ENCODE data around the gene ST7L.

The ST7L gene

DNA sequence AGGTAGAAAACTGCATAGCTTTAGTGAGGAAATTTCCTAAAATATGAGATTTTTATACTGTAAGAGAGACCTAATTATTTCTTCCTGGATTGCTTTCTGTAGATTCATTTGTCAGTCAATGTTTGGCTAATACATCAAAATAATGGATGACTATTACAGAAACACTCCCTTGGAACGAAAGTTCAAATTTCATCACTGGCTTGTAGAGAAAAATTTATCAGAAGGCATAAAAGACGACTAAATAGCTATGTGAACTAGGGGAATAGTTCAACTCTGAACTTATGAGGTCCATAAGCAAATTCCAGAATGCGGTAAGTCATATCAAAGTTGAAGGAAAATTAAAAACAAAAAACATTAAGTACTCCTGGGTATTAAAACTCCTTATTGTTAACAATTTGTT is 74.2 kb downstream of the ST7L start:
- no peak for DNase-seq

DNA sequence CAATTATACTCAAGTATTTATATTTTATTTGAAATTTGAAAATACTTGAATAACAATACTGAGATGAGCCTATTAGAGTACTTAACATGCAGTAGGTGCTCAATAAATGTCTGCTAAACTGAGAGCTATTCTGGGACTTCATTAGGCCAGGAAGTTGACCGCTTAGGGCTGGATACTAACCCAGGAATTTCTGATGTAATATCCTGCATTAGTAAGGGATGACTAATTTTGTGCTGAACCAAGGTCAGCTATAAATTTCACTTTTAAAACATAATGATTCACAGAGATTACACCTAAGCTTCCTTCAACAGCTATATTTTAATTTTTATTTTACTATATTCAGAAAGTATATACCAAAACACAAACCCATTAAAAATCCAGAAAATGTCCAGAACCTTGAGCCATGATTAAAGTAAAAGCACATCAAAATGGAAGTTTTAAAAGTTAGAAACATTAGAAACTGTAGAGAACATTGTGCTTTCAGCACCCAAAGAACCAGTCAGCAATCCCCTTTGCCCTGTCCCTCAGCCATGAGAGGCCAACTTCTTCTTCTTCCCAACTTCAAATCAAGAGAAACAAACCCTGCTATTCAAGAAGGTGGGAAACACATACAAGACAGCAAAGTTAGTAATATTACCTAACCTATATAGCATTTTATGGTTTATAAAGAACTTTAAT is 74.8 kb downstream of the ST7L start:
- DNase-seq: peak; percentile 32

GRCh38 chr1:112542206-112542973 is 76.6 kb downstream of the ST7L start:
- DNase-seq: no peak

DNA sequence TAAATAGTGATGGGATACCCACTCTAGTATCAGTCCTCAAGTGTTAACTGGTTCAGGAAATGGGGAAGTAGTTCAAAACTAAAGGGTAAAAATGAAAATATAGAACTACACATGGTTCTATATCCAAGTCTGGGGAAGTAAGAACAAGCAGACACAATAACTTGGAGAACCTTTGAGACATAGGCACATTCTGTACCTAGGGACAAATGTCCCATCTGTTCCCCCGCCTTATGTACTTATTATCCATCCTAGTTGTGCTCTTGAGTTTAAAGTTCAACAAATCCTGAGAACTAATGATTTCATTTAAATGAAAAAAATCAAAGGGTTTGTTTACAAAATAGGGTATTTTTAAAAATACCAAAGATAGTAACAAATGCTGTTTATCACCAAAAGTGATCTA is 77.6 kb downstream of the ST7L start:
- DNase-seq: no peak

DNA sequence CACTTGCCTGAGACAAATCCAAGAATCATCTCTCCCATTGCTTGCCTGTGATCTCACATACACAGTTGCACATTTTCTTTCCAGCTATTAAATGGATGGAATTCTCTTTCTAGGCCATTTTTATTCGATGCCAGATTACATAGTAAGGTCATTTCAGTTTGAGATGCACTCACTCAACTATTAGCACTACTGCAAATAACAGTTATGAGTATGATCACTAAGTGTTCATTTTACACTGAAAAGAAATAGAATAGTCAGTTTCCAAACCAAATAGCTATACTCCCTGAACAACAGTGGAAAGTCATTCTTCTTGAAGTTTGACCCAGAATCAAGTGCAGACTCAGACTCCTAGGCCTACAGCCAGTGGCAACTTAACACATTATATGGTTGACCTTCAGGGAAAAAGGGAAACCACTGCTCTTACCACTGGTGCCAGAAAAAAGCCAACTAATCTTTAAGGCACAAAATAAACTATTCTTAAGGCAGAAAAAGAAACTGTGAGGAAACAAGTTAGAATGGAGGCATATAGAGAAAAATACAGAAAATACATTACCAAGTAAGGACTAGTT is 78.6 kb downstream of the ST7L start:
- DNase-seq: no peak

GRCh38 chr1:112538883-112539282 is 80.1 kb downstream of the ST7L start:
- DNase-seq: no peak

GRCh38 chr1:112537456-112537855 is 81.5 kb downstream of the ST7L start:
- no peak for DNase-seq

DNA sequence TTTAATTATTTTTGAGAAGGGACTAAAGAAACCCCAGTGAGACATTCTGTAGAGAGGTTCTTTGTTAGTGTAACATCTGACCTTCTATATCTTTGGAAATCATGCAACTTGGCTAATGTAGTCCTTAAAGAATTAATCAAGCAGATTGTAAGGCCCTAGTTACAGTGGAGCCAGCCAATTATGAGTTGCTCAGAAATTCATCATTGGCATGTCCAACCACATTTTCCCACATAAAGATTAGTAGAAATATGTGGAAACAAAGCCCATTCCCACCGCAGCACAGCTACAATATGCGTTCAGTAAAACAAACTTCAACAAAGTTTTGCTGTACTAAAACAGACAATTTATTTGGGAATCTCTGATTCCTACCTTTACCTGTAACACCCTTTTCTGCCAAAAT is 82.4 kb downstream of the ST7L start:
- DNase-seq: no peak

DNA sequence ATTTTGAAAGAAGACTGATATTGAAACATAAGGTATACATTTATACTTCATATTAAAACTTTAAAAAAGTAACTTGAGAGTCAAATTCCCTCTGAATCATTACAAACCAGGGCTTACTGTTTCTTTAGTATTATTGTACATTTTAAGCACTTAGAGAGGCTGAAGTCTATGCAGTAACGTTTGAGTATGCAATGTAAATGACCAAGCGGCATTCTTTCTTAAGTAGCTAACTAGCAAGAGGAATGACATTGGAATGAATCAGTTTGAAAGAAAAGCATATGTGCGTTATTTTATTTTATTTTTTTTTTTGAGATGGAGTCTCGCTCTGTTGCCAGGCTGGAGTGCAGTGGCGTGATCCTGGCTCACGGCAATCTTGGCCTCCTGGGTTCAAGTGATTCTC is 85.9 kb downstream of the ST7L start:
- DNase-seq: no peak

- DNase-seq: no peak
These were observed 86.9 kb downstream of the ST7L start for GRCh38 chr1:112532064-112532463.

- no peak for DNase-seq
These were observed 88.1 kb downstream of the ST7L start for GRCh38 chr1:112530832-112531231.

GRCh38 chr1:112529301-112529700 is 89.6 kb downstream of the ST7L start:
- DNase-seq: no peak

GRCh38 chr1:112528076-112528475 is 90.9 kb downstream of the ST7L start:
- no peak for DNase-seq

DNA sequence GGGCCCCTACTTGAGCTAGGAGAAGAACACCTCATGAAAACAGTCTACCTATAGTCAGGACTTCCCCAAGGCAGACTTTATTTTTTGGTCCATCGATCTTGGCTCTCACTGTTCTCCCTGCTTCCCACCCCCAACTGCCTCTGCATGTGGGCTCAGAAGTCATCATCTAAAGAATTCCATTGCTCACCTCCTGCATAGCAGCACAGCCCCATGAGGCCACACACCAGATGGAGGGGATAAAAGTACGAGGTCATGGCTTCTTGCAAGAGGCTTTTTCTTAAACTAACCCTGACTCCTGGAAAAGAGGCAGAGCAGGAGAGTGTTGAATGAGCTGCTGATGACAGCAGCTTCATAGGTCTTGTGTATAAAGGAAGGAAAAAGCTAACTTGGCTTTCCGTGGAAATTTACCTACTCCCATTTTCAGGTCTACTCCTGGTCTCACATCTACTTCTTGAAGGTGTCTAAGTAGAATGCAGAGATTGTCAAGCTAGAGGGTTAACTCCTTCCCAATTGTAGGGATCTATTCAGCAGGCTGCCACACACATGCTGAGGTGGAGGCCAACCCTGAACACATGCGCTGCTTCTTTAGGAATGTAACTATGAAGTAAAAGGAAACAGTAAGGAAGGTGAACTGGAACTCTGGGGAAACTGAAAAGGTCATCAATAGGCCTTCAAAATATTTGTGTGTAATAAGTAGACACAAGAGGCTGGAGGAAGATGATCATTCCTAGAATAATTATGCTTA is 91.5 kb downstream of the ST7L start:
- no peak for DNase-seq

- DNase-seq: no peak
These were observed 94.0 kb downstream of the ST7L start for GRCh38 chr1:112524986-112525385.

DNA sequence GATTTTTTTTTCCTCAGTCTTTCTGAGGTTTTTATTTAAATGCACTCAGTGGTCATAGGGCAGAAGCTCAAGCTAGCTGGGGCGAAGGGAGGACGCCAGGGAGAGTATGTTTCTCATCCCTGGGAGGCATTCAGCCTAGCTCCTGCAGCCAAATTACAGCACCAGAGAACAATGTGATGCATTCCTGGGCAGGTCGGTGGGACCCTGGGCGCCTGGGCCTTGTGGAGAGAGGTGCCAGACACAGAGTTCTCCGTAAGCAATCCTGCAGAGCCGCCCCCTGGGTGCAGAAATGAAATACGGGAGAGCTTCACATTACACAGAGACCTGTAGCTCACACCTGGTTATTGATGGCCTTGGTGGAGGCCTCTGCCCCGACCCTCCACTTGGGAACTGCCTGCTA is 94.7 kb downstream of the ST7L start:
- no peak for DNase-seq

GRCh38 chr1:112522621-112523020 is 96.3 kb downstream of the ST7L start:
- no peak for DNase-seq

DNA sequence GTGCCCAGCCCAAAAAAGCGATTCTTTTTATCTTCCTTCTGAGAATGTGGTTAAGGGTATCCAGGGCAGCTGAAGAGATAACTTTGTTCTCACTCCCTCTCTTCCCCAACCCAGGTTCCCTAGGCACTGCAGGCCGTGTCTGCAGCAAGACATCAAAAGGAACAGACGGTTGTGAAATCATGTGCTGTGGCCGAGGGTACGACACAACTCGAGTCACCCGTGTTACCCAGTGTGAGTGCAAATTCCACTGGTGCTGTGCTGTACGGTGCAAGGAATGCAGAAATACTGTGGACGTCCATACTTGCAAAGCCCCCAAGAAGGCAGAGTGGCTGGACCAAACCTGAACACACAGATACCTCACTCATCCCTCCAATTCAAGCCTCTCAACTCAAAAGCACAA is 98.8 kb downstream of the ST7L start:
- no peak for DNase-seq

GRCh38 chr1:112518186-112518585 is 100.8 kb downstream of the ST7L start:
- no peak for DNase-seq

GRCh38 chr1:112517646-112518045 is 101.3 kb downstream of the ST7L start:
- DNase-seq: no peak

- DNase-seq: no peak
These were observed 101.7 kb downstream of the ST7L start for GRCh38 chr1:112517231-112517630.

GRCh38 chr1:112516141-112516540 is 102.8 kb downstream of the ST7L start:
- DNase-seq: no peak

DNA sequence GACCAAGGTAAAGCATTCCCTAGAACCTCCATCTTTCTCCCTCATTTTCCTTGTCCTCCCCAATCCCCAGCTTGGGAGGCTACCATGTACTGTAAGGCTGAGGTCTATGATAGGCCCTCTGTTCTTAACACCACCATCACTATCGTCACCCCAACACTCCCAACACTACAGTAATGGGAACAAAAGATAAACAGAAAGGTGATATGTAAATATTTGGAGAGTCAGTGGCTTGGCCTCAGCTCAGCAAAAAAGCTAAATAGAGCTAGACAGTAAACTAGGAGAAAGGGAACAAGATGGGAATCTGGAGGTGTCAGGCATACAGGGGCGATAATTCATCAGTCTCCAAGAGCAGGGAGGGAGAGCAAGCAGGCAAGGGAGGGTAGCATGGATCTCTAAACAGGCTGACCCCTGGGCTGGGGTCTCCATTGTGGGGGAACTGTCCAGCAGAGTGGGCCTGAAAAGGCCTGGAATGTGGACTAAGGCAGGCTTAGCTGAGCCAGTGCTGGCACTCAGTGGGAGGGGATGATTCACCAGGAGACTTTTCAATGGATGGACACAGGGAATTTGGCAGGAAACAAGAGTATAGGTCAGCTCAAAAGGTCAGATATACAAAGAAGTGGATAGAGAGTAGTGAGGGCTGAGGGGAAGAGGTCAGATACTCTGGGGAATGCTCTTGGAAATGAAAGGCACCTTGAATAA is 103.5 kb downstream of the ST7L start:
- DNase-seq: peak; percentile 49
